Upper lobe of right lung (tissue), 1 donor: ENCODE results near the gene CNPY4. TPM values are rescaled to one million over a fixed set of nuclear protein-coding genes. Genes with fewer than 3 reads are reported as not detected.

Source experiments
- ATAC-seq: fragments of 200-7000 bp; cut with Tn5 transposase; one replicate; pipeline ENCODE4 v1.9.1; 2020; ENCODE audit warnings: mild to moderate bottlenecking, moderate library complexity
- DNase-seq: peaks from one replicate; pipeline ENCODE4 v3.0.0-alpha.2; 2020
- H3K27ac ChIP-seq: fragments of 200-600 bp; one replicate; pipeline ENCODE4 v1.8.0; 2022
- H3K27me3 ChIP-seq: fragments of 200-600 bp; one replicate; pipeline ENCODE4 v1.8.0; 2022; ENCODE audit warnings: mild to moderate bottlenecking
- H3K36me3 ChIP-seq: fragments of 200-600 bp; one replicate; pipeline ENCODE4 v1.8.0; 2022
- H3K4me1 ChIP-seq: fragments of 200-600 bp; one replicate; pipeline ENCODE4 v1.8.0; 2022
- H3K4me3 ChIP-seq: fragments of 200-600 bp; one replicate; pipeline ENCODE4 v1.8.0; 2022; ENCODE audit warnings: mild to moderate bottlenecking
- H3K9me3 ChIP-seq: fragments of 200-600 bp; one replicate; pipeline ENCODE4 v1.8.0; 2022
- intact Hi-C: fragments of 100-400 bp; cut with DNase I; formaldehyde crosslinking; loops from one replicate; pipeline ENCODE4 v1.11.0; 2022
- total RNA-seq: library from RNA; stranded (reverse); fragmentation: NEBNext Ultra II Directional; extraction: Animal tissue kit (Norgen Biotek cat#: 25700); gene quantifications from one replicate; pipeline ENCODE4 v1.2.1, GENCODE V29; 2021
- TF ChIP-seq, protein P1 (sequence below): fragments of 200-600 bp; IDR thresholded peaks from one replicate; pipeline ENCODE4 v1.8.0; 2022; ENCODE audit warnings: antibody characterized with exemption
- donor health status: DM: no; HTN: yes; CAD: no; lungs with severe emphysema.

CNPY4 gene
- total RNA-seq, 1 donor from 2014 or later = 9.8 TPM

DNA sequence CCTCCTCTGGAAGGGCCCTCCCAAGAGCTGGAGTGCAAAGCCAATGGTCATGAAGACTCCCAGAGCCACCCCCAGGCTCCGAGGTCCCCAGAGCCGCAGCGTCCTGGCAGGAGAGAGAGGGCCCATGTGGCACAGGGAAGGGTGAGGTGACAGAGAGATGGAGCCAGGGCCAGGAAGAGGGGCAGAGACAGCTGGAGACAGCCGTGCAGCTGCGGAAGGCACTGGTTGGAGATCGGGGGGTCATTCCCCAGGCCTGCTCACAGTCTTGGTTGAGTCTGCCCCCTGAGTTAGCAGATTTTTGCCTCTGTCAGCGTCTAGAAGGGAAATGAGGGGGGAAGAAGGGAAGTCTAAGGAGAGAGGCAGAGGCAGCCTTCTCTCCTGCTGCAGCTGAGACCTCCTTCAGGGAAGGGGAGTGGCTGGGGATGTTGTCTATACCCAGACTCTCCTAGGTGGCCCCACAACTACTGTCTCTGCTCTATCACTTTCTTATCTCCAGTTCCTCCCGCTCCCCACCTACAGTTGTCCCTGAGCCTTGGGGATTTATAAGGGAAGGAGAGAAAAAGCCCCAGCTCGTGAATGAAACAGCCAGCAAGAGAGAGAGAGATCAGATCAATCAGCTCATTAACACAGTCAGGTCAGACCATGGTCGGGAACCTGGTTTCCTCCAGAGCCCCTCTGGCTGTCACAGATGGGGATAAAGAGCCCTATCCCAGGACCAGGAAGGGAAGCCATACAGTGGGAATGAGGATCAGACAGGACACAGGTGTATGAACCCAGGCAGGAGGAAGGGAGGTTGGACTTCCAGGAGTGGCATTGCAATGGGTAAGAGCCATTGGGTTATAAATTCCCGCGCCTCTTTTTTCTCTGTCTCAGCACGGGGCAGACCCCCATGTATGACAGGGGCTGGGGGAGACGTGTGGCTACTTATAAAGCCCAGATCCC lies 47.8 kb downstream of the CNPY4 start:
- no peak for ATAC-seq
- H3K4me3 ChIP-seq = peak overlapping the region; percentile 53
- TF ChIP-seq, protein P1, sequence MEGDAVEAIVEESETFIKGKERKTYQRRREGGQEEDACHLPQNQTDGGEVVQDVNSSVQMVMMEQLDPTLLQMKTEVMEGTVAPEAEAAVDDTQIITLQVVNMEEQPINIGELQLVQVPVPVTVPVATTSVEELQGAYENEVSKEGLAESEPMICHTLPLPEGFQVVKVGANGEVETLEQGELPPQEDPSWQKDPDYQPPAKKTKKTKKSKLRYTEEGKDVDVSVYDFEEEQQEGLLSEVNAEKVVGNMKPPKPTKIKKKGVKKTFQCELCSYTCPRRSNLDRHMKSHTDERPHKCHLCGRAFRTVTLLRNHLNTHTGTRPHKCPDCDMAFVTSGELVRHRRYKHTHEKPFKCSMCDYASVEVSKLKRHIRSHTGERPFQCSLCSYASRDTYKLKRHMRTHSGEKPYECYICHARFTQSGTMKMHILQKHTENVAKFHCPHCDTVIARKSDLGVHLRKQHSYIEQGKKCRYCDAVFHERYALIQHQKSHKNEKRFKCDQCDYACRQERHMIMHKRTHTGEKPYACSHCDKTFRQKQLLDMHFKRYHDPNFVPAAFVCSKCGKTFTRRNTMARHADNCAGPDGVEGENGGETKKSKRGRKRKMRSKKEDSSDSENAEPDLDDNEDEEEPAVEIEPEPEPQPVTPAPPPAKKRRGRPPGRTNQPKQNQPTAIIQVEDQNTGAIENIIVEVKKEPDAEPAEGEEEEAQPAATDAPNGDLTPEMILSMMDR = no peak
- H3K27ac ChIP-seq = no peak overlapping the region
- peak; percentile 61 for DNase-seq
- no peaks in the 10 kb centered on the region for H3K36me3 ChIP-seq
- peaks cover 7% of the 10 kb centered on the region for H3K4me1 ChIP-seq
- H3K9me3 ChIP-seq = no peaks in the 10 kb centered on the region
- intact Hi-C loops = no loop called here
- peaks cover 8% of the 10 kb centered on the region for H3K27me3 ChIP-seq

DNA sequence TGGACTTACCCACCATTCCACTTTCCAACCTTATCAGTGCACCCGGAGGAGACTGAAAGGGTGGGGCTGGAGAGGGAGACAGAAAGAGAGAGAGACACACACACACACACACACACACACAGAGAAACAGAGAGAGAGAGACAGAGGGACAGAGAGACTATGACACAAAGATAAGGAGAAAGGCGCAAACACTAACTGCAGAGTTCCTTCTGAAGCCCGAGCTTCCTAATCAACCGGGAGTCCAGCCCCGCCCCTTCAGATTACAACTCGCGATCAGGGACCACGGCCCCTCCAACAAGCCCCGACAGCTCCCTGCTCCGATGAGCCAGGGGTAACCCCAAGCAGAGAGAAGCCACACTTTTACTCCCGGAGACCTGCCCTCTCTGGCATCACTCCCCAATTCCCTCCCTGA lies 48.5 kb downstream of the CNPY4 start:
- TF ChIP-seq, protein P1 = no peak
- no peaks in the 10 kb centered on the region for H3K9me3 ChIP-seq
- peaks cover 7% of the 10 kb centered on the region for H3K4me1 ChIP-seq
- intact Hi-C loops = no loop called here
- DNase-seq (peak; percentile 61), ATAC-seq (peak; percentile 6)
- H3K27me3 ChIP-seq = peaks cover 11% of the 10 kb centered on the region
- peak overlapping the region; percentile 53 for H3K4me3 ChIP-seq
- H3K27ac ChIP-seq = peak overlapping the region; percentile 42
- no peaks in the 10 kb centered on the region for H3K36me3 ChIP-seq

DNA sequence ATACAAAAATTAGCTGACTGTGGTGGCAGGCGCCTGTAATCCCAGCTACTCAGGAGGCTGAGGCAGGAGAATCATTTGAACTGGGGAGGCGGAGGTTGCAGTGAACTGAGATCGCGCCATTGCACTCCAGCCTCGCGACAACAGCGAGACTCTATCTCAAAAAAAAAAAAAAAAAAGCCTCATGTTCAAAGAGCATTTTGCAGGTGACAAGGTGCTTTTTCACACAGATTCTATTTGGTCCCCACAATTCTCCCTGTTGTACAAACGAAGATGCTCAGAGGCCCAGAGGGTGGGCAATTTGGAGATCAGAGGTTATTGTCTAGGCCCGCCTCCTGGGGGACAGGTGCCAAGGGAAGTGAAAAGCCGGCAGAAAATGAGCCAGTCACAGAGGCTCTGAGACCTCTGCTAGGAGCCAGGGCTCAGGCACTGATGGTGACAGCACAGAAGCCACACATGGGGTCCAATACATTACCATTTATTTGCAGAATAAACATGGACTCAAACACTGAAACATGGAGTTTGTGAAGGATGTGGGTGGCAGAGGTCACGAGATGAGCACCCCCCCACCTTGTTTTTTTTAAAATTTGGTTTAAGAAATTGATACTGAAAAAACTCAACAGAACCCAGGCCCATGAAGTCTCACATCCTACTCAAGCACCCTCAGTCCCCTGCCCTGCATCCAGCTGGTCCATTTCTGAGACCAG lies 49.9 kb downstream of the CNPY4 start:
- DNase-seq (peak; percentile 23), ATAC-seq (no peak)
- no peaks in the 10 kb centered on the region for H3K36me3 ChIP-seq
- no peak overlapping the region for H3K4me3 ChIP-seq
- intact Hi-C loops = no loop called here
- peaks cover 7% of the 10 kb centered on the region for H3K4me1 ChIP-seq
- no peak overlapping the region for H3K27ac ChIP-seq
- H3K9me3 ChIP-seq = no peaks in the 10 kb centered on the region
- TF ChIP-seq, protein P1 = no peak
- H3K27me3 ChIP-seq = peaks cover 15% of the 10 kb centered on the region

DNA sequence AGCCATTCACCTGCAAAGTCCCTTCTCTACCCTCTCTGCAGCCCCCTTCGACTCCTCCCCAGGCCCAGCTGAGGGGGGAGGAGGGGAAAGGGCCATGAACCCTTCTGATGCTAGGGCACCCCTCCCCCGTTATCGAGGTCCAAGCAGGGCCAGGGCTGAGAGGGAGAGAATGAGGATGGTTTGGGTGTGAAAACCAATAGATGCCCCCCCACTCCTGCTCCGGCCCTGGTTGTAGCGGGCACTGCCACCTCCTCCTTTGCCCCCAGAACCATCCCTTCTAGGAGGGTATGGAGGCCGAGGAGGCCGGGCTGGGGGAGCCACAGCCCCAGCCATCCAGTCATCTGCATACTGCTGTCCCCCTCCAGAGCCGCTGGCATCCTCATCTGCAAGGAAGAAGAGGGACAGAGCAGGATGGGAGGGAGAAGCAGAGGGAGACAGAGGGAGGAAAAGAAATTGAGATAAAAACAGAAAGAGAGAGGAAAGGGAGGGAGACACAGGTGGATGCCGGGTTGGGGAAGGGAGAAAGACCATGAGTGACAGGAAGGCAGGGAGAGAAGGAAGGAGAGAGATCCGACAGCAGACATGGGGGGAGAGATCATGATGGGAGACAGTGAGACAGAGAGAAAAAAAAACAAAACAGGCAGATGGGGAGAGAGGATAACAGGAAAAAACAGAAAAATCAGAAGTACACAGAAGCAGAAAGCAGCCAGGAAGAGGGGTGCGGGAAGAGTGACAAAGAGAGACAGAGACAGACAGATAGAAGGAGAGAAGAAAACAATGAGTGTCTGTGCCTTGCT lies 50.9 kb downstream of the CNPY4 start:
- peaks cover 7% of the 10 kb centered on the region for H3K4me1 ChIP-seq
- DNase-seq (peak; percentile 48), ATAC-seq (no peak)
- H3K4me3 ChIP-seq = no peak overlapping the region
- peaks cover 15% of the 10 kb centered on the region for H3K27me3 ChIP-seq
- no peaks in the 10 kb centered on the region for H3K36me3 ChIP-seq
- TF ChIP-seq, protein P1 = no peak
- intact Hi-C loops = no loop called here
- no peaks in the 10 kb centered on the region for H3K9me3 ChIP-seq
- H3K27ac ChIP-seq = no peak overlapping the region

DNA sequence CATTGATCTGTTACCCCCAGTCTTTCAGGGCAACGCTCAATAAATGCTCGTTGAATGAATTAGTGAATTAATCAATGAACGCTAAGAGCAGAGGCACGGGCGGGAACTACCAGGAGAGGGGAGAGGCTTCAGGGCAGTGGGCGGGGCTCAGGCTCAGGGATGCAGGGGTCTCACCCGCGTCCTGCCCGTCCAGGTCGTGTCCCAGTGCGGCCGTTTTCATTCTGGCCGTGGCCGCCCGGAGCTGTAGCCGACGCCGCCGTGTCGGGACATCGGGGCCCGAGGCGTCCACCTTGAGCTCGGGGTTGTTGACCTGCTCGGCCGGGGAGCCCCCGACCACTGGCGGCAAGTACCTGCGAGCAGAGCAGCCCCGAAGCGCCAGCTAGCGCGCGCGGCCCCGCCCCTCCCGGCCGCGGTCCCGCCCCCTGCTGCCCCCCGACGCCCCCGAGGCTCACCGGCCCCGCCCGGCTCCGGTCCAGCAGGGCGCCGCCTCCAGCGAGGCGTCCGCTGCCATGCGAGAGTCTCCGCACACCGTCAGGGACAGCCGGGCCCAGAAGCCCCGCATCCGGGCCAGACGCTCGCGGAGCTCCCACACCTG lies 51.8 kb downstream of the CNPY4 start:
- peak overlapping the region; percentile 36 for H3K4me3 ChIP-seq
- intact Hi-C loops = no loop called here
- TF ChIP-seq, protein P1 = no peak
- H3K36me3 ChIP-seq = no peaks in the 10 kb centered on the region
- peak; percentile 32 for ATAC-seq
- peaks cover 15% of the 10 kb centered on the region for H3K27me3 ChIP-seq
- DNase-seq = peak; percentile 67
- H3K27ac ChIP-seq = no peak overlapping the region
- no peaks in the 10 kb centered on the region for H3K9me3 ChIP-seq
- H3K4me1 ChIP-seq = peaks cover 7% of the 10 kb centered on the region
